Lung (tissue), 12 donors: ENCODE data around the gene BSN. TPM values are rescaled to one million over a fixed set of nuclear protein-coding genes. Genes with fewer than 3 reads are reported as not detected.

Source experiments
- ATAC-seq: fragments of 200-7000 bp; cut with Tn5 transposase; one replicate; pipeline ENCODE4 v1.9.1; 2020; ENCODE audit warnings: moderate number of reproducible peaks; ENCODE audit not compliant: insufficient read depth, low FRiP score
- DNase-seq, 3 donors: peaks; one replicate each; pipeline ENCODE4 v3.0.0-alpha.2; 2013 to 2017
- H3K27ac ChIP-seq, 2 donors: one replicate each; pipeline ENCODE4 v1.5.1; 2013; ENCODE audit warnings: mild to moderate bottlenecking in 2 of 2, moderate library complexity in 2 of 2, control low read depth in 1 of 2, inconsistent platforms in 1 of 2, low read depth in 1 of 2, low read length in 1 of 2
- H3K27me3 ChIP-seq, 3 donors: one replicate each; pipeline ENCODE4 v1.5.1; 2013; ENCODE audit warnings: low read length in 2 of 3; ENCODE audit not compliant: control insufficient read depth in 3 of 3, insufficient read depth in 3 of 3
- H3K36me3 ChIP-seq, 4 donors: one replicate each; pipeline ENCODE4 v1.5.1; 2013; ENCODE audit warnings: low read length in 4 of 4, mild to moderate bottlenecking in 1 of 4, moderate library complexity in 1 of 4; ENCODE audit not compliant: control insufficient read depth in 4 of 4, insufficient read depth in 4 of 4
- H3K4me1 ChIP-seq, 5 donors: one replicate each; pipeline ENCODE4 v1.5.1; 2013; ENCODE audit warnings: low read length in 5 of 5, mild to moderate bottlenecking in 2 of 5, moderate library complexity in 1 of 5; ENCODE audit not compliant: control insufficient read depth in 5 of 5, insufficient read depth in 5 of 5
- H3K4me3 ChIP-seq: one replicate; pipeline ENCODE4 v1.5.1; 2013; ENCODE audit warnings: mild to moderate bottlenecking, control low read depth, moderate library complexity
- H3K9ac ChIP-seq, 2 donors: one replicate each; pipeline ENCODE4 v1.5.1; 2013; ENCODE audit warnings: low read length in 2 of 2, control low read depth in 1 of 2; ENCODE audit not compliant: insufficient read depth in 1 of 2
- H3K9me3 ChIP-seq, 4 donors: one replicate each; pipeline ENCODE4 v1.5.1; 2013; ENCODE audit warnings: low read length in 3 of 4, mild to moderate bottlenecking in 1 of 4, moderate library complexity in 1 of 4; ENCODE audit not compliant: control insufficient read depth in 4 of 4, insufficient read depth in 3 of 4
- CTCF ChIP-seq: IDR thresholded peaks from 2 replicates; pipeline ENCODE4 v1.5.1; 2012; ENCODE audit warnings: mild to moderate bottlenecking; ENCODE audit errors: control extremely low read depth, extremely low read depth
- WGBS, 2 donors: extraction: QIAGEN DNeasy Blood & Tissue Kit; methylation state at CpG; one replicate each; pipeline ENCODE4 v1.1.7; 2013; 5-methylcytosine and 5-hydroxymethylcytosine counted together
- polyA plus RNA-seq, 2 donors: library from polyadenylated mRNA; stranded (reverse); fragments of 200-250 nt; gene quantifications; one replicate each; pipeline ENCODE4 v1.2.1, GENCODE V29; 2013
- total RNA-seq, 2 donors: library from RNA; depleted of rRNA in 1 of 2; stranded (reverse); fragments of >200 nt in 1 of 2; gene quantifications; one replicate each; pipeline ENCODE4 v1.2.1, GENCODE V29; 2014 to 2021
- donor health status: control.
- donor health status: control.
- donor health status: Bipolar disorder and iron deficiency.
- donor health status: healthy.
- donor health status: DM: yes; HTN: yes; CAD: no.

The BSN gene
- total and polyA plus RNA-seq, 4 donors: 0.09 to 0.71 (median 0.47) TPM

GRCh38 chr3:49674497-49674983 is 120.3 kb downstream of the BSN start:
- ATAC-seq: peak; percentile 19
- peak overlapping the region in 1 of 2 donors; percentile 26 for H3K9ac ChIP-seq
- H3K27ac ChIP-seq: peak overlapping the region; percentile 93 to 95
- 6 to 8% methylated on average over 34 of the region's 34 CpGs for WGBS, 2 donors
- no peak for TF ChIP-seq CTCF
- H3K36me3 ChIP-seq: peaks cover 0 to 34% (median 18%) of the 10 kb centered on the region in 4 donors
- H3K27me3 ChIP-seq: no peaks in the 10 kb centered on the region
- H3K4me3 ChIP-seq: peak overlapping the region; percentile 87
- no peaks in the 10 kb centered on the region for H3K9me3 ChIP-seq
- no peak for DNase-seq
- H3K4me1 ChIP-seq: peaks cover 0 to 15% (median 0%) of the 10 kb centered on the region in 5 donors

- Histone ChIP-seq H3K9ac (no peak overlapping the region), H3K9me3 (no peaks in the 10 kb centered on the region), H3K4me3 (no peak overlapping the region), H3K27me3 (no peaks in the 10 kb centered on the region), H3K27ac (no peak overlapping the region), H3K4me1 (peaks cover 0 to 15% (median 0%) of the 10 kb centered on the region in 5 donors), H3K36me3 (peaks cover 2 to 48% (median 26%) of the 10 kb centered on the region in 4 donors)
- ATAC-seq (no peak), DNase-seq (no peak)
- 95 to 99% methylated on average over 11 of the region's 11 CpGs for WGBS, 2 donors
- TF ChIP-seq CTCF: no peak
Measured at GRCh38 chr3:49675912-49676311, 121.6 kb downstream of the BSN start.

GRCh38 chr3:49680493-49681231 is 126.4 kb downstream of the BSN start:
- H3K27me3 ChIP-seq: no peaks in the 10 kb centered on the region
- DNase-seq: no peak
- no peak overlapping the region for H3K9ac ChIP-seq
- no peak for TF ChIP-seq CTCF
- H3K9me3 ChIP-seq: peaks cover 0 to 3% (median 0%) of the 10 kb centered on the region in 4 donors
- no peak overlapping the region for H3K27ac ChIP-seq
- no peak overlapping the region for H3K4me3 ChIP-seq
- H3K4me1 ChIP-seq: no peaks in the 10 kb centered on the region
- H3K36me3 ChIP-seq: peaks cover 13 to 72% (median 33%) of the 10 kb centered on the region in 4 donors
- no peak for ATAC-seq
- 89 to 92% methylated on average over 7 of the region's 7 CpGs for WGBS, 2 donors

- ATAC-seq: no peak
- H3K27me3 ChIP-seq: no peaks in the 10 kb centered on the region
- peaks cover 13 to 67% (median 32%) of the 10 kb centered on the region in 4 donors for H3K36me3 ChIP-seq
- no peak overlapping the region for H3K4me3 ChIP-seq
- peaks cover 0 to 3% (median 0%) of the 10 kb centered on the region in 4 donors for H3K9me3 ChIP-seq
- WGBS, 2 donors: 95 to 100% methylated on average over 2 of the region's 2 CpGs
- H3K9ac ChIP-seq: no peak overlapping the region
- no peaks in the 10 kb centered on the region for H3K4me1 ChIP-seq
- no peak for DNase-seq
- H3K27ac ChIP-seq: no peak overlapping the region
- no peak for TF ChIP-seq CTCF
Measured at GRCh38 chr3:49681232-49681522, 126.9 kb downstream of the BSN start.
